Mammary epithelial cell (primary cell): ENCODE measurements around the gene MYO1H.

Source experiments
- CTCF ChIP-seq, 2 donors: IDR thresholded peaks in 1 of 2; conservative IDR thresholded peaks in 1 of 2; 2 replicates each; pipeline ENCODE4 v1.5.1; 2011 to 2012; ENCODE audit warnings: inconsistent platforms in 2 of 2, low read length in 2 of 2, mild to moderate bottlenecking in 2 of 2, control low read depth in 1 of 2, low read depth in 1 of 2; ENCODE audit not compliant: insufficient read depth in 1 of 2; ENCODE audit errors: extremely low read depth in 1 of 2
- EZH2 ChIP-seq: IDR thresholded peaks from 2 replicates; pipeline ENCODE4 v1.6.1; 2012; ENCODE audit warnings: low read length, inconsistent platforms, borderline replicate concordance

- TF ChIP-seq CTCF (conservative IDR thresholded peaks at IDR 0.05 in 1 of 2, IDR thresholded peaks at IDR 0.05 in 1 of 2; ENCODE audit: extremely low read depth in 1 of 2, insufficient read depth in 1 of 2, low read depth in 1 of 2, low read length in 2 of 2) (no peak), EZH2 (no peak)
Observed at GRCh38 chr12:109422251-109422650, 74.6 kb downstream of the MYO1H start.
